Fibroblast of villous mesenchyme (primary cell): ENCODE data around the gene RALGPS1. TPM values are rescaled to one million over a fixed set of nuclear protein-coding genes. Genes with fewer than 3 reads are reported as not detected.

Experiments used
- DNase-seq: peaks from one replicate; pipeline ENCODE4 v3.0.0-alpha.2; 2010; ENCODE audit warnings: low read depth
- H3K4me3 ChIP-seq: 2 replicates; pipeline ENCODE4 v1.5.1; 2011; ENCODE audit warnings: low read depth, mild to moderate bottlenecking, low read length
- total RNA-seq: library from RNA; depleted of rRNA; stranded (reverse); fragments of >200 nt; gene quantifications from 2 replicates; pipeline ENCODE4 v1.2.3, GENCODE V29; 2012
- TF ChIP-seq, protein P1 (sequence below): IDR thresholded peaks from 2 replicates; pipeline ENCODE4 v1.5.1; 2012; ENCODE audit warnings: low read depth, mild to moderate bottlenecking, low read length; ENCODE audit not compliant: insufficient read depth

RALGPS1 gene
- total RNA-seq, 1 donor, result 2.6 TPM

DNA sequence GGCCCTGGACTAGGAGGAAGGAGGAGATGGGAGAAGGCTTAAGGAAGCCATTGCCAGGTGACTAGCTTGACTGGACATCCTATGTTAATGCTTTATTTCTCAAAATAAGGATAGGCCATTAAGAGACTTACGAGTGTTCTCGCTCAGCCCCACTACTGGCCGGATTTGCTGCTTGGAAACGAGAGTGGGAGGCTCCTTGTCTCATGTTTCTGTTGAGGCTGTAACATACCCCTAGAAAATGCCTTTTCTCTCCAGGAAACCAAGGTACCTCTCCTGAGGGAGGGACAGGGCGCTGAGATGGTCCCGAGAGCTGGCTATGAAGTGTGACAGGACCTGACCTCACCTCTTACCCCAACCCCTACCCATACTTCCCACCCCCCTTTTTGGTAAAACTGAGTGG is 60.0 kb downstream of the RALGPS1 start:
- DNase-seq, result no peak
- H3K4me3 ChIP-seq, result no peak overlapping the region
- TF ChIP-seq, protein P1, sequence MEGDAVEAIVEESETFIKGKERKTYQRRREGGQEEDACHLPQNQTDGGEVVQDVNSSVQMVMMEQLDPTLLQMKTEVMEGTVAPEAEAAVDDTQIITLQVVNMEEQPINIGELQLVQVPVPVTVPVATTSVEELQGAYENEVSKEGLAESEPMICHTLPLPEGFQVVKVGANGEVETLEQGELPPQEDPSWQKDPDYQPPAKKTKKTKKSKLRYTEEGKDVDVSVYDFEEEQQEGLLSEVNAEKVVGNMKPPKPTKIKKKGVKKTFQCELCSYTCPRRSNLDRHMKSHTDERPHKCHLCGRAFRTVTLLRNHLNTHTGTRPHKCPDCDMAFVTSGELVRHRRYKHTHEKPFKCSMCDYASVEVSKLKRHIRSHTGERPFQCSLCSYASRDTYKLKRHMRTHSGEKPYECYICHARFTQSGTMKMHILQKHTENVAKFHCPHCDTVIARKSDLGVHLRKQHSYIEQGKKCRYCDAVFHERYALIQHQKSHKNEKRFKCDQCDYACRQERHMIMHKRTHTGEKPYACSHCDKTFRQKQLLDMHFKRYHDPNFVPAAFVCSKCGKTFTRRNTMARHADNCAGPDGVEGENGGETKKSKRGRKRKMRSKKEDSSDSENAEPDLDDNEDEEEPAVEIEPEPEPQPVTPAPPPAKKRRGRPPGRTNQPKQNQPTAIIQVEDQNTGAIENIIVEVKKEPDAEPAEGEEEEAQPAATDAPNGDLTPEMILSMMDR, result no peak

DNA sequence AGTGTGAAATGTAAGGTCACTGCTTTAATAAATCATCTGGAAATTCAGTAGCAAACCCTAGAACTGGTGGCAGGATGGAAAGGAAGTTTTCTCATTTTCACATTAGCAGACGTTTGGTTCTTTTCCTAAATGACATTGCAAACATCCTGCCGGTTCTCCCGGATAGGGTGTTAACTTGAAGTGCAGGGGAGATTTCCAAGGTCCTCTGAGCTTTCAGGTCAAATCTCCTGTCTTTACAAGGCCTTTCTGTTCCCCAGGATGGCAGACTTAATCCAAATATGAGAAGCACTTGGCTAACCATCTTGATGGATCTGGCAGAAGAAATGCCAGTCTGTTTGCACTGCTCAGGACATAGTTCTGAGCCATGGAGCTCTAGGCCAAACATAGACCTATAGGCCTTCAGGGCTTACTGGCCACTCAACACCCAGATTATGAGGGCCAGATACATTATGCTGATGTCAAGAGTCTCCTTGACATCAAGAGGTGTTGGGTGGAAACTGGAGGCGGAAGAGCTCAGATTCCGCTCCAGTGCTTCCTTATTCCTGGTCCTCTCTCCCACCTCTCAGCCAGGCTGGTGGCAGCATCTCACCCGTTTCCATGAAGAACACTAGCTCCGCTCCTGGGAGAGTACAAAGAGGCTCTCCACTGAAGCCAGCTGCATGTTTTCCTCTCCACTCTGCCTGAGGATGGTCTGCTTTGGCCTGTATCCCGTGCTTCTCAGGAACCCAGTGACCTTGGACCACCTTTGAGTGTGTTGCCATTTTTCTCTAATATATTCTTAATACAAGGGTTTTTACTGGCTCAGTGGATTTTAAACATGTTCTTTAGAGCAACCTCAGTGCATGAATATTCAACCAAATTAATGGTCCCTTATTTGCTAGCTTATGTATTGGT is 61.0 kb downstream of the RALGPS1 start:
- DNase-seq, result no peak
- no peak overlapping the region for H3K4me3 ChIP-seq
- TF ChIP-seq, protein P1, result no peak

DNA sequence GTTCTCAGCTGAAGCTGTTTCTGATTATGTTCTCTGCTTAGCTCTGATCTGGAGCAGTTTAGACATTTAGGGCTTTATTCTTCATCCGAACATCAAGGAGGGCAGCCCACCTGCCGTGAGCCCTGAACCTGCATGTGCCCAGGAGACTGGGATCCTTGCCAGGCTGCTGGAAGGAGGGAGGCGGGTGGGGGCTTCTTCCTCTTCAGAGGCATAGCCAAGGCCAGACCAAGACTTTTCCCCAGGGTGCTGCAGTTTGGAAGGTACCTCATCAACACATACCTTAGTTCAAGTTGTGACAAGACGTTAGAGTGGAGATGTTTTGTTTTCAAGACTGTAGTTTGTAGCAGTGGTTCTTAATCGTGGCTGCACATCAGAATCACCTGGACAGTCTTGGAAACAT is 64.9 kb downstream of the RALGPS1 start:
- DNase-seq, result no peak
- H3K4me3 ChIP-seq, result no peak overlapping the region
- TF ChIP-seq, protein P1, result no peak

- no peak for DNase-seq
- TF ChIP-seq, protein P1, result no peak
- H3K4me3 ChIP-seq, result no peak overlapping the region
Measured at GRCh38 chr9:126980231-126980630, 65.6 kb downstream of the RALGPS1 start.

- no peak for DNase-seq
- H3K4me3 ChIP-seq, result no peak overlapping the region
- TF ChIP-seq, protein P1, result no peak
Measured at GRCh38 chr9:126981218-126981617, 66.6 kb downstream of the RALGPS1 start.

- DNase-seq, result no peak
- TF ChIP-seq, protein P1, result no peak
- H3K4me3 ChIP-seq, result no peak overlapping the region
Measured at GRCh38 chr9:126982215-126983002, 67.8 kb downstream of the RALGPS1 start.
